Central memory CD8-positive, alpha-beta T cell (primary cell): ENCODE data around the gene NRXN3.

Experiments used
- ATAC-seq: fragments of 150-1000 bp; cut with Tn5 transposase; replicated peaks from 2 replicates; pipeline ENCODE4 v1.10.0; 2022; ENCODE audit warnings: mild to moderate bottlenecking, moderate FRiP score, moderate number of reproducible peaks; ENCODE audit not compliant: poor library complexity, severe bottlenecking; ENCODE audit errors: extremely low read depth
- DNase-seq, 2 donors: peaks; one replicate each; pipeline ENCODE4 v3.0.0; 2021; ENCODE audit warnings: low spot score in 2 of 2
- H3K27ac Mint-ChIP-seq: one replicate; pipeline ENCODE4 v1.8.0; 2022; ENCODE audit warnings: low read depth, mild to moderate bottlenecking, moderate library complexity, mixed read lengths
- H3K27me3 Mint-ChIP-seq: one replicate; pipeline ENCODE4 v1.8.0; 2022; ENCODE audit warnings: mixed read lengths
- H3K36me3 Mint-ChIP-seq: one replicate; pipeline ENCODE4 v1.8.0; 2022; ENCODE audit warnings: mild to moderate bottlenecking, moderate library complexity, mixed read lengths; ENCODE audit not compliant: insufficient read depth
- H3K4me1 Mint-ChIP-seq: one replicate; pipeline ENCODE4 v1.8.0; 2022; ENCODE audit warnings: mixed read lengths
- H3K4me3 Mint-ChIP-seq: one replicate; pipeline ENCODE4 v1.8.0; 2022; ENCODE audit warnings: mild to moderate bottlenecking, moderate library complexity, mixed read lengths
- H3K9me3 Mint-ChIP-seq: one replicate; pipeline ENCODE4 v1.8.0; 2022; ENCODE audit warnings: mixed read lengths

The NRXN3 gene

DNA sequence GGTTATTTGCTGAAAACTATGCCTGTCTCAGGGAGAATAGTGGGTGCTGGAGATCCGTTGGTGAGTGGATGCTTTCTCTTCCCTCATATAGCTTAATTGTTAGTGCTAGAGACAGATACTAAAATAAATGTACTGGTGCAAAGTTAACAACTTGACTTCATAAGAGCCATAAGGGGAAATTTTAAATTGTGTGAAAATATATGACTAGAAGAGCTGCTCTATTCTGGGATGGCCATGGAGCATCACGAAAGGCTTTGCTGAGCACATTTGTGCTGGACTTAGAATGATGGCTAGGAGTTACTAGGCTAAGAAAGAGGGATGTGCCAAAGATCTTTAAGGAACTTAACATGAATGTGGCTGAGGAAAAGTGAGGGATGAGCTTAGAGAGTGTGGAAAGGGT, 668.8 kb downstream of the NRXN3 start:
- Mint-ChIP-seq H3K27ac (no peak overlapping the region), H3K27me3 (no peaks in the 10 kb centered on the region), H3K4me1 (no peaks in the 10 kb centered on the region), H3K4me3 (no peak overlapping the region), H3K36me3 (peaks cover 2% of the 10 kb centered on the region), H3K9me3 (peaks cover 2% of the 10 kb centered on the region)
- DNase-seq (no peak), ATAC-seq (no peak)

DNA sequence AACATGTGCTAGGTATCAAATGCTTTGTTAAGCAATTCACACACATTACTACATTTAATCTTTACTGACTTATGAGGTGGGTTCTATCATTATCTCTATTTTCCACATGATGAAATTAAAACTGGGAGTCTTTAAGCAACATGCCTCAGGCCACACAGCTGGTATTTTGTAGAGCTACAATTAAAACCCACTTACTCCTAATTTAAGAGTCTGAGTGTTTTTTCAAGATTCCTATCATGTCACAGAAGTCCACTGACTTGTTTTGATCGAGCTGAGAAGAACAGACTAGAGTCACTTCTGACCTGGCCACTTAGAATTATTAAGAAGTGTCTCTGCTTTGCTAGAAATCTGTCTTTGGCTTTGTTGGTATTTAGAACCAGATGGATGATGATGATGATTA, 670.7 kb downstream of the NRXN3 start:
- DNase-seq (no peak), ATAC-seq (no peak)
- no peak overlapping the region for H3K27ac Mint-ChIP-seq
- peaks cover 2% of the 10 kb centered on the region for H3K36me3 Mint-ChIP-seq
- no peaks in the 10 kb centered on the region for H3K27me3 Mint-ChIP-seq
- H3K4me1 Mint-ChIP-seq: no peaks in the 10 kb centered on the region
- H3K4me3 Mint-ChIP-seq: no peak overlapping the region
- peaks cover 6% of the 10 kb centered on the region for H3K9me3 Mint-ChIP-seq

DNA sequence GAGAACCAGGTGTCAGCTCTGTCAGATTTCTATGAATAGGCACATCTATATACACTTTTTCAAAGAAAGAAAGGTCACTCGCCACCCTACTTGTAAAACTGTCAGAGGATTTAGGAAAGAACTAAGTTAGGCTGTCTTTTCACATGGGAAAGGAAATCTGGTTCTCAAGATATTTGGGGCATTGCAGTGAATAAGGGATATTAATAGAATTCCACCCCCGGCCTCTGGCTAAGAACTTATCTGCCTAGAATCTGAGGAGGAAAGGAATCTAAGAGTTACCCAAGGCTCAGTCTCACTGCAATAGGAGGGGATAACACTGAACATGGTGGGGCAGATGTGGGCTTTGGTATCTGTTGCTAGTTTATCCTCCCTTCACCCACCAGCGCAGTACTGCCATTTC, 677.6 kb downstream of the NRXN3 start:
- no peak overlapping the region for H3K27ac Mint-ChIP-seq
- H3K4me3 Mint-ChIP-seq: no peak overlapping the region
- DNase-seq: no peak
- no peaks in the 10 kb centered on the region for H3K4me1 Mint-ChIP-seq
- H3K36me3 Mint-ChIP-seq: no peaks in the 10 kb centered on the region
- peaks cover 6% of the 10 kb centered on the region for H3K9me3 Mint-ChIP-seq
- no peaks in the 10 kb centered on the region for H3K27me3 Mint-ChIP-seq
- no peak for ATAC-seq

DNA sequence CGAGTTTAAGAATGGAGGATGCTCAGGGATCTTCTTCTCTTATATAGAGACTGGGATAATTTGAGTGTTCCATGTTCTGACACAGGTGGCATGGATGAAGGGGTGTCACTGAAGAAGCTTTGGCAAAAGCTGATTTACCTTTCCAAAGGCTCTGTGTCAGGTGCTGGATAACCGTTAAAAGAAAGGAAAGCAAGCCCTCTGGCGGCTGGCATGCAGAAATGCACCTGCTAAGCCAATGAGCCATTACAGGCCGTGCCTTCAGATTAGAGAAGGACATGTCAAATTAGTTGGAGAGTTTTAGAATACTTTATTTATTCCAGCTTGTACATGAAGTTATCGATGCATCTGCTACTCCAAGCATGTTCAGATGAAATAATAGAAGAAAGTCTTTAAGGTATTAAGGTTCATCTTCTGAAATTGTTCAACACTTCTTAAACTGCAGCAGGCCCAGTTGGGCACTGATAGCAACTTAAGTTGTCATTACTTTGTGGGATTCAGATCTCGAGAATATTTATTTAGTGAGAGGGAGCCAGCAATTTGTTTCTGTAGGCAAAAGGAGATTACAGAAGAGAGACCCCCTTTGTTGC, 678.2 kb downstream of the NRXN3 start:
- no peak overlapping the region for H3K27ac Mint-ChIP-seq
- H3K9me3 Mint-ChIP-seq: peaks cover 6% of the 10 kb centered on the region
- H3K4me3 Mint-ChIP-seq: no peak overlapping the region

DNA sequence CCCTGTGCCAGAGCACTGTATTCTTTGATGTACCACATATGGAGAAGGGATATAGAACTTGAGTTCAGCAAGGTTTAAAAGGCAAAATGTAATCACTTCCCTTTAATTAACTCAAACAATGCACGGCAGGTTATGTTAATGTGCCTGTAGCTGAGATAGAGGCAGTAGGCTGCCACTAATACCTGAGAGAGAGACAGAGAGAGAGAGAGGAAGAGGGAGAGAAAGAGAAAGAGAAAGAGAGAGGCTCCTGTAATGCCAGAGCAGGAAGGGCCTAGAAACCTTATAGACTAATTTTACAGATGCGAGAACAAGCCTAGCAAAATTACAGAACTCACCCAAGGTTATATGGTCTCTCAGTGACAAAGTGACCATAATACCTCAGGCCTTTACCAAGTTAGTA, 679.8 kb downstream of the NRXN3 start:
- Mint-ChIP-seq H3K9me3 (no peaks in the 10 kb centered on the region), H3K4me3 (no peak overlapping the region), H3K4me1 (no peaks in the 10 kb centered on the region), H3K27ac (no peak overlapping the region), H3K27me3 (no peaks in the 10 kb centered on the region), H3K36me3 (no peaks in the 10 kb centered on the region)
- DNase-seq (no peak), ATAC-seq (no peak)

More for the DNA sequence above, 678.2 kb downstream of the NRXN3 start:
- Mint-ChIP-seq H3K4me1 (no peaks in the 10 kb centered on the region), H3K27me3 (no peaks in the 10 kb centered on the region), H3K36me3 (no peaks in the 10 kb centered on the region)
- no peak for ATAC-seq
- DNase-seq: no peak

DNA sequence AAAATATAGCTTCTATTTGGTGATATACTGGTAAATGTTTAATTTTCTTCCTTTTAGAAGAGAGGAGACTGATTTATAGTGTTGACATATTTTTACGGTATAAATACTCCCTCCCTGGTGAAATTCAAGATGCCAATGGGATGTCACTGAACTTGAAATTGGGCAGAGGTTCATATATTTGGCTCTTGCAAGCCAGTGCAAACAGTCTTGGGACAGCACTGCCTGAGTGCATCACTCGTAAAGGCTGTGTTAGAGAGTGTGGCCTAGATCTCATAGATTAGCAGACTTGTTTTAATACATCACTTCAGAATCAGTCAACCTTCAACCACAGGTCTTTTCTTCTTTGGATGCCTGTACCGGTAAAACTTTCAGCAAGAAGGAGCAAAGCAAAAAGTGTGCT, 681.0 kb downstream of the NRXN3 start:
- H3K9me3 Mint-ChIP-seq: no peaks in the 10 kb centered on the region
- no peaks in the 10 kb centered on the region for H3K36me3 Mint-ChIP-seq
- H3K4me1 Mint-ChIP-seq: no peaks in the 10 kb centered on the region
- DNase-seq (no peak), ATAC-seq (no peak)
- no peak overlapping the region for H3K27ac Mint-ChIP-seq
- no peak overlapping the region for H3K4me3 Mint-ChIP-seq
- H3K27me3 Mint-ChIP-seq: no peaks in the 10 kb centered on the region

DNA sequence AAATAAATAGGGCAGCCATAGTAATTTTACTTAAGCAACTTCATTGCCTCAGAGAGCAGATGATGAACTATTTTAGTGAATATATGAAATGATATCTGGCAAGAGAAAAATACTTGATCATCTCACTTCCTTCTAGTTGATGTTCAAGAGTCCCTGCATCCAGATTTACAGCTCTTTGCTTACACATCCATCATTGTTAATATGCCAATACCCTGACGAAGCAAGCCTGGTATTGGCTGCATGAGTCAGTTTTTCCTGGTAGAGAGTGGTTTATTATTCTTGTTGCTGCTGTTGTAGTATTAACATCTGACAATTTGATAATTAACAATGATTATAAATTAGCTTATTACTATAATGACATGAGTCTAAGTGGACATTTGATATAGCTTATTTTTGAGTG, 681.9 kb downstream of the NRXN3 start:
- Mint-ChIP-seq H3K9me3 (no peaks in the 10 kb centered on the region), H3K36me3 (no peaks in the 10 kb centered on the region), H3K4me1 (no peaks in the 10 kb centered on the region), H3K4me3 (no peak overlapping the region), H3K27me3 (no peaks in the 10 kb centered on the region), H3K27ac (no peak overlapping the region)
- DNase-seq: no peak
- no peak for ATAC-seq

DNA sequence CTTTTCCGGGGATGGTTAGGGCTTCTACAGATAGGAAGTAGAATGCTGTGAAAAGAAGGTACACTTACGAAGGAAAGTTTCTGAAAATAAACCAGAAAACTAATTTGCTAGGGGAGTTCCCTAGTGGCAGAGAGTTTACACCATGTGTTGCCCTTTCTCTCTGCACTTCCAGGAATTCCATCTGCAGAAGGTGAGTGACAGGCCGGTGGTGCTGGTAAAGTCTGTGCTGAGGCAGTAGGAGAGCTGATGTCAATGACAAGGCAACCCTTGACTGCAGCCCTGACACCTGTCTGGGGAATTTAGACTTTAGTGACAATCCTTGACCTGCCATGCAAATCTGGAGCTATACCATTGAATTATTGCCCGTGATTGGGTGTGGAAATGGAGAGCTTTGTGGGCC, 687.8 kb downstream of the NRXN3 start:
- Mint-ChIP-seq H3K36me3 (no peaks in the 10 kb centered on the region), H3K27me3 (no peaks in the 10 kb centered on the region), H3K27ac (no peak overlapping the region), H3K4me3 (no peak overlapping the region), H3K9me3 (no peaks in the 10 kb centered on the region), H3K4me1 (no peaks in the 10 kb centered on the region)
- DNase-seq: no peak
- ATAC-seq: no peak

DNA sequence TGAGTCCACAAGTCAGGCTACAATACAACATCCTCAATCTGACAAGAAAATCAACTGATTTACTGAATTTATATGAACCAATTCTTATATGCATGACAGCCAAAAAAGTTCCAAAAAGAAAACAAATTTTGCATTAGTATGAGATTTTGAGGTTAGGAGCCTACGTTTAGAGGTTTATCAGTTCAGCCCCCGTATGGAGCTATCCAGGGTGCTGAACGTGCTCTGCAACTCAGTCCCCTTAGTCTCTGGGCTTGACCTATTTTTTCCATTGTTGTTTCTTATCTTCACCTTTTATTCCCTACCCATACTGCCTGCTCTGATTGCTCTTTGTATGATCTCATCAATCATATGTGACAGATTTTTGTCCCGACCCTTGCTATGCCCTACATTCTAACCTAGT, 693.0 kb downstream of the NRXN3 start:
- ATAC-seq (no peak), DNase-seq (no peak)
- no peaks in the 10 kb centered on the region for H3K9me3 Mint-ChIP-seq
- no peaks in the 10 kb centered on the region for H3K4me1 Mint-ChIP-seq
- no peaks in the 10 kb centered on the region for H3K36me3 Mint-ChIP-seq
- H3K4me3 Mint-ChIP-seq: no peak overlapping the region
- no peaks in the 10 kb centered on the region for H3K27me3 Mint-ChIP-seq
- no peak overlapping the region for H3K27ac Mint-ChIP-seq

DNA sequence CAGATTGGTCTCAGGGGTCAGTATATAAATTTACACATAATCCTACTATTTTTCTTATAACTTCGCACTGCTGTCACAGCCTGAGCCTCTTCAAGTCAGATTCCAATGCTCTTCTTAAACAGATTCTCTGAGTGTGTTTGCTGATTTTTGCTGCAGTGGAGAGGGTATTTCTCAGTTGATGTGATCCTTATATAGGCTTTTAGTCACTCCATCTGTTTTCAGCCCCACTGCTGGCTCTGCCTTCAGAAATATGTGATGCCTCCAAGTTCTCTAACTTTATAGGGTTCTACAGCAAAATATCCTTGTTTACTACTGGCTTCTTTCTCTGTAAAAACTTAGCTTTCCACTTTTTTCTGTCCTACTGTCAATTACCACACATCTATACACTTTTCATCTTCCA, 702.7 kb downstream of the NRXN3 start:
- ATAC-seq: no peak
- Mint-ChIP-seq H3K27me3 (no peaks in the 10 kb centered on the region), H3K9me3 (peaks cover 9% of the 10 kb centered on the region), H3K4me1 (no peaks in the 10 kb centered on the region), H3K36me3 (no peaks in the 10 kb centered on the region), H3K4me3 (no peak overlapping the region), H3K27ac (no peak overlapping the region)
- no peak for DNase-seq

DNA sequence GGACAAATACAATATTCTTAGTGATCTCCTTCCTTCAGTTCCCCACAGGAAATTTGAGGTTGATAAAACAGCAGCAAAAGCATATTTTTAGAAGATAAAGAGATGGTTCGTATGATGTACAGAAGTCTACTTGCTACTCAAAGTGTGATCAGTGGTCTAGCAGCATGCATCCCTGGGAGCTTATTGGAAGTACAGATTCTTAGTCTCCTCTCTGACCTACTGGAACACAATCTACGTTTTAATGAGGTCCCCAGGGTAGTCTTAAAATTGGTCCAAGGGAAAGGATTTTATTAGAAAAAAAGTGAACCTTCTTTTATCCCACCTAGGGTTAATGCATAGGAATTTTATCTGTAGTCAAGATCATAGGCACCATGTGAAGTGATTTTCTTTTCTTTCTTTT, 703.4 kb downstream of the NRXN3 start:
- no peaks in the 10 kb centered on the region for H3K36me3 Mint-ChIP-seq
- no peak for ATAC-seq
- no peaks in the 10 kb centered on the region for H3K27me3 Mint-ChIP-seq
- no peak overlapping the region for H3K4me3 Mint-ChIP-seq
- DNase-seq: no peak
- peaks cover 9% of the 10 kb centered on the region for H3K9me3 Mint-ChIP-seq
- no peaks in the 10 kb centered on the region for H3K4me1 Mint-ChIP-seq
- H3K27ac Mint-ChIP-seq: no peak overlapping the region

DNA sequence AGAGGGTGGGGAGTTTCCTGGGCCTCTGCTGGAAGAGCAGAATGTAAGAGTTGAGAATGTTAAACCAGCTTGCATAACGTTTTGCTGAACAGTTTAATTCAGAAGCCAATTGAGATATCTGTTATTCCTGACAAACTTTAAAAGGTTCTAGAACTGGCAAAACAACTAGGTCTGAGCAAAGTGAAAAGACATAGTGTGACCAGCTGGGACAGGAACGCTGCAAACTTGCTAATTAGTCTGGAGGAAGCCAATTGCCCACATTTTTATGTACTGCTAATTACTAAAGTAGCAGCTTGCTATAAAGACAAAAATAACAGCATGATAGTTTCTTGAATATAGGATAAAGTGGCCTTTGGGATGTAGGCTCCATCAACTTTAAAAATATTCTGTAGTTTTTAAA, 704.9 kb downstream of the NRXN3 start:
- Mint-ChIP-seq H3K36me3 (no peaks in the 10 kb centered on the region), H3K4me3 (no peak overlapping the region), H3K27me3 (no peaks in the 10 kb centered on the region), H3K4me1 (no peaks in the 10 kb centered on the region), H3K9me3 (no peaks in the 10 kb centered on the region), H3K27ac (no peak overlapping the region)
- DNase-seq: no peak
- ATAC-seq: no peak

DNA sequence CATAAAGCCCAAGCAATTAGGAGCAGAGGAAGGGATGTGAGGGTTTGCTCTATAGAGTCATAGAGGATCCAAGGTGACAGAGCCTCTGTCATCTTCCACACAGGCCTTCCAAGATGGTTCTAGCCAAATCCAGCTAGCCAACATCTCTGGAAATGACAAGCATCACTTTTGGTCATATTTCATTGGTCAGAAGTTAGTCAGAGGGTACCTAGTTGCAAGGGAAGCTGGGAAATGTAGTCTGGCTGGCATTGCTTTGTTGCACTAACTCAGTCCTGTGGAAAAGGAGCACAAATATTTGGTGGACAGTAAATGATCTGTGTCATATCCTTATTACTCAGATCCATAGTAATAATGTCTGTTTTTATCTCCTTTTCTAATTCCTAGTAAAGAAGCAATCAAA, 715.7 kb downstream of the NRXN3 start:
- H3K27me3 Mint-ChIP-seq: no peaks in the 10 kb centered on the region
- H3K4me1 Mint-ChIP-seq: no peaks in the 10 kb centered on the region
- no peak overlapping the region for H3K4me3 Mint-ChIP-seq
- H3K9me3 Mint-ChIP-seq: peaks cover 5% of the 10 kb centered on the region
- peaks cover 2% of the 10 kb centered on the region for H3K36me3 Mint-ChIP-seq
- no peak overlapping the region for H3K27ac Mint-ChIP-seq
- ATAC-seq (no peak), DNase-seq (no peak)

DNA sequence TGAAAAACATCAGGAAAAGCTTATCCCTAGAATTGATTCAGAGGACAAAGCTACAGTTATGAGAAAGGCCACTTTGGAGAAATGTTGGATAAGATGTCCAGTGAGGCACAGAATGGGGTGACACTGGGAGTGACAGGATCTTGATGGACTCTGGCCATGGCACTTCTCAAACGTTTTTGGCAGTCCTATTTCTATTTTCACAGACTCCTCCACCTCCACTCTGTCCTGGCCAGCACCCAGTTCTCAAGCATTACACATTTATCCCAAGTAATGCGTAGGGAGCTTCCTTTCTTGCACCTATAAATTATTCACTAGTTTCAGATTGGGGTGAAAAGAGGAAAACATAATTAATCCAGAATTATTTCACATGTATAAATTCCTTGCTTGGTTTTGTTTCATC, 727.3 kb downstream of the NRXN3 start:
- H3K9me3 Mint-ChIP-seq: peaks cover 12% of the 10 kb centered on the region
- no peaks in the 10 kb centered on the region for H3K27me3 Mint-ChIP-seq
- H3K4me1 Mint-ChIP-seq: no peaks in the 10 kb centered on the region
- H3K36me3 Mint-ChIP-seq: peaks cover 1% of the 10 kb centered on the region
- H3K4me3 Mint-ChIP-seq: no peak overlapping the region
- no peak overlapping the region for H3K27ac Mint-ChIP-seq
- DNase-seq: no peak
- ATAC-seq: no peak
